Measurements from ENCODE around the gene ATF4.
A peak's percentile ranks its signal among the peaks of the same experiment; 100 is the strongest.

DNA sequence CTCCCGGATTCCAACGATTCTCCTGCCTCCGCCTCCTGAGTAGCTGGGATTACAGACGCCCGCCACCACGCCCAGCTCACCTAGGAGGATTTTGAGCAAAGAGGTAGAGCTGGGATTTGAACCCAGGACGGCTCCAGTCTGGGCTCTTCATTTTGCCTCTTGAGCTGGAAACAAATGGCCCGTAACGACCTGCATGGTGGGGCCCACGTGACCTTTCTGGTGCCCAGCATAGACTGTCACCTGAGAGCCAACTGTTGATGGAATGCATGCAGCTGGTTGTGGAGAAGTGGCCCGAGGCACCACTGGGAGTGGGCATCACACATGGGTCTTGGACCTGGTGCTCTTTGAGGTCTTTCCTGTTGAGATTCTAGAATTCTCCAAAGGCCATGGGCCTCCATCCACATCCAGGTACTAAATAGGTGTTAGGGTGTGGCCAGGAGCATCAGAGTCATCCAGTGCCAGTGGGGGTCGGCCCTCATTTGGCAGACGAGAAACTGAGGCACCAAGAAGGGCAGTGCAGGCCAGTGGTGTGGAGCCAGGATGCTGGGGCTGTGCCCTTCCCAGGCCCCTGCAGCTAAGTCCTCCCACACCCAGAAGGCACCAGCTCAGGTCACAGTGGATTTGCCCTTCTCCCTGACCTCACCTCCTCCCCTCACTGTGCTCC, 3.9 kb downstream of the ATF4 start:
- TF ChIP-seq POLR2A (IDR thresholded peaks at IDR 0.05; ENCODE audit: low read length) (peak; percentile 22), GATA1 (IDR thresholded peaks at IDR 0.05; ENCODE audit: low read depth, low read length) (no peak)

Data from erythroblast (primary cell).